T-helper 2 cell treated with Interferon-gamma antibody and Interleukin-4, amounts not matched to agents 5 μg/mL and 100 μg/mL, for 36 hours (primary cell): ENCODE data around the gene AGAP1.

Experiments used
- DNase-seq: peaks from one replicate; pipeline ENCODE4 v3.0.0; 2021; ENCODE audit warnings: low spot score
- H3K27ac Mint-ChIP-seq: one replicate; pipeline ENCODE4 v1.8.0; 2021; ENCODE audit warnings: mild to moderate bottlenecking, mixed read lengths
- H3K27me3 Mint-ChIP-seq: one replicate; pipeline ENCODE4 v1.8.0; 2021; ENCODE audit warnings: low read depth, mixed read lengths
- H3K36me3 Mint-ChIP-seq: one replicate; pipeline ENCODE4 v1.8.0; 2021; ENCODE audit warnings: low read depth, mixed read lengths
- H3K4me1 Mint-ChIP-seq: one replicate; pipeline ENCODE4 v1.8.0; 2021; ENCODE audit warnings: low read depth, mixed read lengths
- H3K4me3 Mint-ChIP-seq: one replicate; pipeline ENCODE4 v1.8.0; 2022; ENCODE audit warnings: mild to moderate bottlenecking, moderate library complexity, mixed read lengths
- H3K9me3 Mint-ChIP-seq: one replicate; pipeline ENCODE4 v1.8.0; 2021; ENCODE audit warnings: mixed read lengths

Gene AGAP1

GRCh38 chr2:236175548-236176150 is 681.8 kb downstream of the AGAP1 start:
- Mint-ChIP-seq H3K4me1 (no peaks in the 10 kb centered on the region), H3K36me3 (no peaks in the 10 kb centered on the region), H3K4me3 (no peak overlapping the region), H3K27ac (no peak overlapping the region), H3K9me3 (no peaks in the 10 kb centered on the region), H3K27me3 (peaks cover 79% of the 10 kb centered on the region)
- no peak for DNase-seq

GRCh38 chr2:236176417-236176816 is 682.6 kb downstream of the AGAP1 start:
- Mint-ChIP-seq H3K27ac (no peak overlapping the region), H3K4me1 (no peaks in the 10 kb centered on the region), H3K36me3 (no peaks in the 10 kb centered on the region), H3K27me3 (peaks cover 77% of the 10 kb centered on the region), H3K4me3 (no peak overlapping the region), H3K9me3 (no peaks in the 10 kb centered on the region)
- no peak for DNase-seq

GRCh38 chr2:236176951-236177350 is 683.1 kb downstream of the AGAP1 start:
- Mint-ChIP-seq H3K36me3 (no peaks in the 10 kb centered on the region), H3K27ac (no peak overlapping the region), H3K4me3 (no peak overlapping the region), H3K9me3 (no peaks in the 10 kb centered on the region), H3K4me1 (no peaks in the 10 kb centered on the region), H3K27me3 (peaks cover 72% of the 10 kb centered on the region)
- no peak for DNase-seq

GRCh38 chr2:236177604-236177966 is 683.7 kb downstream of the AGAP1 start:
- peak; percentile 15 for DNase-seq
- H3K27ac Mint-ChIP-seq = no peak overlapping the region
- H3K9me3 Mint-ChIP-seq = no peaks in the 10 kb centered on the region
- H3K27me3 Mint-ChIP-seq = peaks cover 67% of the 10 kb centered on the region
- H3K36me3 Mint-ChIP-seq = no peaks in the 10 kb centered on the region
- H3K4me3 Mint-ChIP-seq = no peak overlapping the region
- H3K4me1 Mint-ChIP-seq = no peaks in the 10 kb centered on the region

GRCh38 chr2:236177967-236178889 is 684.4 kb downstream of the AGAP1 start:
- Mint-ChIP-seq H3K9me3 (no peaks in the 10 kb centered on the region), H3K4me3 (peak overlapping the region; percentile 38), H3K36me3 (no peaks in the 10 kb centered on the region), H3K27me3 (peaks cover 66% of the 10 kb centered on the region), H3K27ac (no peak overlapping the region), H3K4me1 (no peaks in the 10 kb centered on the region)
- peak; percentile 14 for DNase-seq

- Mint-ChIP-seq H3K27me3 (peaks cover 62% of the 10 kb centered on the region), H3K36me3 (no peaks in the 10 kb centered on the region), H3K4me1 (no peaks in the 10 kb centered on the region), H3K4me3 (no peak overlapping the region), H3K27ac (no peak overlapping the region), H3K9me3 (no peaks in the 10 kb centered on the region)
- no peak for DNase-seq
These were observed 685.0 kb downstream of the AGAP1 start for GRCh38 chr2:236178890-236179235.

GRCh38 chr2:236179236-236180075 is 685.6 kb downstream of the AGAP1 start:
- Mint-ChIP-seq H3K4me1 (no peaks in the 10 kb centered on the region), H3K27me3 (peaks cover 56% of the 10 kb centered on the region), H3K4me3 (peak overlapping the region; percentile 5), H3K9me3 (no peaks in the 10 kb centered on the region), H3K27ac (peak overlapping the region; percentile 45), H3K36me3 (no peaks in the 10 kb centered on the region)
- DNase-seq = no peak

GRCh38 chr2:236180076-236180816 is 686.4 kb downstream of the AGAP1 start:
- no peak overlapping the region for H3K27ac Mint-ChIP-seq
- H3K4me3 Mint-ChIP-seq = no peak overlapping the region
- H3K9me3 Mint-ChIP-seq = no peaks in the 10 kb centered on the region
- H3K36me3 Mint-ChIP-seq = no peaks in the 10 kb centered on the region
- no peak for DNase-seq
- H3K4me1 Mint-ChIP-seq = no peaks in the 10 kb centered on the region
- peaks cover 50% of the 10 kb centered on the region for H3K27me3 Mint-ChIP-seq

- DNase-seq = no peak
- Mint-ChIP-seq H3K4me3 (no peak overlapping the region), H3K27ac (peak overlapping the region; percentile 63), H3K4me1 (no peaks in the 10 kb centered on the region), H3K9me3 (no peaks in the 10 kb centered on the region), H3K27me3 (peaks cover 43% of the 10 kb centered on the region), H3K36me3 (no peaks in the 10 kb centered on the region)
These were observed 687.1 kb downstream of the AGAP1 start for GRCh38 chr2:236180831-236181453.
